Activated CD4-positive, alpha-beta T cell treated with anti-CD3 and anti-CD28 coated beads for 48 hours (primary cell): ENCODE measurements around the gene MYOG.

ENCODE experiments used
- DNase-seq: peaks from one replicate; pipeline ENCODE4 v3.0.0-alpha.2; 2020

MYOG gene

DNA sequence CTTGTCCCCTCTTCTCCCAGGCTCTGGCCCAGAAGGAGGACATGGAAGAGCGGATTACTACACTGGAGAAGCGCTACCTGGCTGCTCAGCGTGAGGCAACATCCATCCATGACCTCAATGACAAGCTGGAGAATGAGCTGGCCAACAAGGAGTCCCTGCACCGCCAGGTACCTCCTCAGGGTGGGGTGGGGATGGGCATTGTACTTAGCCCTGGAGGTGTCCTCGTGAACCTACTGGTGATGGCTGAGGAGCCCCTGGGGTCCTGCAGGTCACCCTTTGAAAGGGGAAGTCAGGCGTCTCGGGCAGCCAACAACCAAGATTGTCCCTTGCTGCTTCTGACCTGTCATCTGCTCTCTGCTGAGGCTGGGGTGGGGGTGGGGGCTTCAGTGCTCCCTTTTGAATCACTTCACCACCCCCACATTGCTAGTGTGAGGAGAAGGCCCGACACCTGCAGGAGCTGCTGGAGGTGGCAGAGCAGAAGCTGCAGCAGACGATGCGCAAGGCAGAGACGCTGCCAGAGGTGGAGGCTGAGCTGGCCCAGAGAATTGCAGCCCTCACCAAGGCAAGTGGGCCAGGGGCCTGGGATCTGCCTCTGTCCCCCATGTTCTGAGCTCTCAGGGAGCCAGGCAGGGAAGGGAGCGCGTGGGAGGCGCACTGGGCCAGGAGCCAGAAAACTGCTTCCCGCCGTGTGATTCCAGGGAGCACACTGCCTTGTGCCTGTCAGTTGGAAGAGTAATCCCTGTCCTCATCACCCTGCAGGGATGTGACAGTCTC, 39.8 kb downstream of the MYOG start:
- no peak for DNase-seq

DNA sequence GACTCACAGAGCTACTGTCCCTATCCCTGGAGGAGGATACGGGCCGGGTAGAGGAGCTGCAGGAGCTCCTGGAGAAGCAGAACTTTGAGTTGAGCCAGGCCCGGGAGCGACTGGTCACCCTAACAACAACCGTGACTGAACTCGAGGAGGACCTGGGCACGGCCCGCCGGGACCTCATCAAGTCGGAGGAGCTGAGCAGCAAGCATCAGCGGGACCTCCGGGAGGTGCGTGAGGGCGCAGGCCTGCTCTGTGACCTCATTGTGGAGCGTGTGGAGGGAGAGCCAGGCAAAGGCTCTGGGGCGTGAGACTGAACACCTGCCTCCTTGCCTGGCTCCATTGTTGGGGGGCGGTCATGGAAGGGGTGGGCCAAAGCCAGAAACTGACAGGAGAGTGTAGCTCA, 40.5 kb downstream of the MYOG start:
- no peak for DNase-seq

DNA sequence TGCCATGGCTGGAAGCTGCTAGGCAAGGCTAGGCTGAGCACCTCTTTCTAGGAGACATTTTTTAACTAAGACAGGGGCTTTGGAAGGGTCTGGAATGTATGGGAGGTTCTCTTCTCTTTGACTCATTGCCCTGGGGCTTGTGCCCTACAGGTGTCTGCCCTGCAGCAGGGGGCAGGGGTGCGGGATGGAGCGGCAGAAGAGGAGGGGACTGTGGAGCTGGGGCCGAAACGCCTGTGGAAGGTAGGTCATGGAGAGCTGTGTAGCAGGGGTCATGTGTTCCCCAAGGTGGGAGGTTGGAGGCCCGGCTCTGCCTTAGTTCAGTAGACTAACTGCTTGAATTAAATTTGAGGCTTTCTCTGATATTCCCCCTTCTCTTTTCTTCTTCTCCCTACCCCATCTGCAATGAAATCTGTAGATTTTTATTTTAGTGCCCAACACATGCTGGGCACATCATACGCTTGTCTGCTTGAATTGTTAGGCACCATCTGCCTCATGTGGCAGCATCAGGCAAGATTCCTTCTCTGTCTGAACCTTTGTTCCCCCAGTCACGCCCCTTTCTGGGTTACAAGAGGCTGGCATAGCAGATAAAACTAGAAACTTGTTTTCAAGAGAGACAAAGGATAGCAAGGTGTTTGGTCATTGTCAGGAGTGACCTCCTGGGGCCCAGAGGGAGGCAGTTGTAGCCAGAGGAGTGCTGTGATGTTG, 41.1 kb downstream of the MYOG start:
- no peak for DNase-seq

DNA sequence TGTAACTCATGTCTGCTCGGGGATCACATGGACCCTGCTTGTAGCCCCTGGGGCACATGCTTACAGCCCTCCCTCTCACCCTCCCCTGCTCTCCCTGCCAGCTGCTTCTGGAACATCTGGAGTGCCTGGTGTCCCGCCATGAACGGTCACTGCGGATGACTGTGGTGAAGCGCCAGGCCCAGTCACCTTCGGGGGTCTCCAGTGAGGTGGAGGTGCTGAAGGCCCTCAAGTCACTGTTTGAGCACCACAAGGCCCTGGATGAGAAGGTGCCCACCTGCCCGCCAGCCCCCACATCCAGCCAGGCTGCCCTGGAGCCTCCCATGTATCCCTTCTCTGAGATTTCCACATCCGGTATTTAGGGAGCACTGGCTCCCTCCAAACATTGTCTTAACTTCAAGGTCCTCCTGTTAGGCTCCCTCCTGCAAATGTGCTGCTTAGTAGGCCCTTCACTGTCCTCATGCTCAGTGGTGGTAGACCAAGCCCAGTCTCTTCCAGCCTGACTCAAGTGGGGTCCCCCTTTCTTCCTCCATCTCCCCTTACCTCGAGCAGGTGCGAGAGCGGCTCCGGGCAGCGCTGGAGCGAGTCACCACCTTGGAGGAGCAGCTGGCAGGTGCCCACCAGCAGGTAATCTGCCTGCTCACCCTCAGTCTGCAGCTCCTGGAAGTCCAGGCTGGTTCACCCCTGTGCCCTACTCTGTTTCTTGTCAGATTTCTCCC, 41.8 kb downstream of the MYOG start:
- no peak for DNase-seq

DNA sequence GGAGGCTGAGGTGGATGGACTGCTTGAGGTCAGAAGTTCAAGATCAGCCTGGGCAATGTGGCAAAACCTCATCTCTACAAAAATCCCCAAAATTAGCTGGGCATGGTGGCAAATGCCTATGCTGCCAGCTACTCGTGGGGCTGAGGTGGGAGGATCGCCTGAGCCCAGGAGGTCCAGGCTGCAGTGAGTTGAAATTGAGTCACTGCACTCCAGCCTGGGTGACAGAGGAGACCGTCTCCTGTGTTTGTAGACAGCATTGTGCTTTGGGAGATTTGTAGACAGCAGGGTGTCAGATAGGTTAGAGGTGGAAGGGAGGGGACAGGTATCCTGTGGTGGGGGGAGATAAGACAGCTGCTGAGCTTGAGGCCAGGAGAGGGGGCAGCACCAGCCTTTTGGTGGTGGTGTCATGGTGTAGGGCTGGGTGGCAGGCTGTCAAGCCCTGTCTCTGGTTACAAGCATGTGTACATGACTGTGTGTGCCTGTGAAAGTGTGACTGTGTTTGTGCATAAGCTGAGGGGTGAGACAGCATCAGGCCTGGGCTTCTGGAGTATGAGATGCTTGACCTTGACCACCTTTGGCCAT, 44.4 kb downstream of the MYOG start:
- DNase-seq: no peak

DNA sequence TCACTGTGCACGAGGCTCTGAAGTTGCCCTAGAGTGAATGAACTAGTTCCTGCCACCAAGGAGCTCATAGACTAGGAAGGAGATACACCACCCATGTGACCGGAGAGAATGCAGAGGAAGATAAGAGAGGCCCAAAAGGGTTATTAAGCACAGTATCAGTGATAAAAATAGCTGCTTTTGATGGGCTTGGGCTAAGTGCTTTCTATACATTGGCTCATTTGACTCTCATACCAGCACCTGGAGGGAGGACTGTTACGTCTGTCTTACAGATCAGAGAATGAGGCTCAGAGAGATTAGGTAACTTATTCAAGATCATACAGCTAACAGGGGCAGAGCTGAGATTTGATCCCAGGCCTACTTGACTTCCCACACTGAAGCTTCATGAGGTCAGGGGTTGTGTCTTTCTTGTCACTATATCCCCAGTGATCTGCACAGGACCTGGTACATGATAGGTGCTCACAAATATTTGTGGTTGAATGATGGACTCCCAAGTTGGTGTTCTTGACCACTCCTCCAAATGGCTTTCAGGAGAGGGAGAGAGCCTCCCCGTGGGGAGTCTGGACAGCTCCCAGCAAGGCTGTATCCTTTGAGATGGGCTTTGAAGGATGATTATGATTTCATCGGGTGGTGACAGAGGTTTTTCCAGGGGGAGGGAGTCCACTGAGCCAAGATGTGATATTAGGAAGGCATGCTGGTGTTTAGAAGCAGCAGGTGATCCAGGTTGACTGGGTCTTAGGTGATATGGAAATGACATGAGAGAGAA, 45.1 kb downstream of the MYOG start:
- DNase-seq: no peak

DNA sequence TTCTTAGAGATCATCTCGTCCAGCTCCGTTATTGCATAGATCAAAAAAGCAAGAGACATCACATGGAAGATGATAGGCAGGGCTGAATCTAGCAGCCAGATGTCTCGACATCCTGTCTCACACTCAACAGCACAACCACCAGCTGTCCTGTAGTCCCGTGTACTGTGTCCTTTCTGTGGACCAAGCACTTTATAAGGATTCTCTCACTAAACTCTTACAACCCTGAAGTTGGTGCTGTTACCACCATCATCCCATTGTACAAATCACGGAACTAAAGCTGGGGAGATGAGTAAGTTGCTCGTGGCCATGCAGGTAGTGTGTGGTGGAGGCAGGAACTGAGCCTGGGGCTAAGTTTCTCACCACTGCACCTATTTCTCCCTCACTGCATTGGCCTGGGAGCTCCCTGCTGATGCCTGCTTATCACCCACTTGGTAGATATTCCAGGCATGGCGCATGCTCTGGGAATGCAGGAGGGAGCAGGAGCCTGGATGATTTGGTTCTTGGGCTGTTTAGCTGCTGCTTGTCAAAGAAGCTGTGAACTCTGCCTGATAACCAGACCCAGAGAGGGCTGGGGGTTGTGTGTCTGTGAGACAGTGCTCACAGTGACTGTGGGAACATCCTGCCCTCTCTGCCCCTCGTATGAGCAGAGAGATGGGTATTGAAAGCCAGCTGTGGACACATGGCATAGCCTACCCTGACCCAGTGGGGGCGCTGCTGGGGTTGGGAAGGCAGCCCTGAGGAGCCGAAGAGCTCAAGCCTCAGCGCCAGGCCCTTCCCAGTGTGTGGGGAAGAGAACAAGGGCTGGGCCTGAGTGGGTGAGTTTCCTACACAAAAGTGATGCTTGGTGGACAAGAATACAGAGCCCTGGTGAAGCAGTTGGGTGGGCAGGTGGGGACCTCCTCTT, 46.0 kb downstream of the MYOG start:
- peak; percentile 29 for DNase-seq

DNA sequence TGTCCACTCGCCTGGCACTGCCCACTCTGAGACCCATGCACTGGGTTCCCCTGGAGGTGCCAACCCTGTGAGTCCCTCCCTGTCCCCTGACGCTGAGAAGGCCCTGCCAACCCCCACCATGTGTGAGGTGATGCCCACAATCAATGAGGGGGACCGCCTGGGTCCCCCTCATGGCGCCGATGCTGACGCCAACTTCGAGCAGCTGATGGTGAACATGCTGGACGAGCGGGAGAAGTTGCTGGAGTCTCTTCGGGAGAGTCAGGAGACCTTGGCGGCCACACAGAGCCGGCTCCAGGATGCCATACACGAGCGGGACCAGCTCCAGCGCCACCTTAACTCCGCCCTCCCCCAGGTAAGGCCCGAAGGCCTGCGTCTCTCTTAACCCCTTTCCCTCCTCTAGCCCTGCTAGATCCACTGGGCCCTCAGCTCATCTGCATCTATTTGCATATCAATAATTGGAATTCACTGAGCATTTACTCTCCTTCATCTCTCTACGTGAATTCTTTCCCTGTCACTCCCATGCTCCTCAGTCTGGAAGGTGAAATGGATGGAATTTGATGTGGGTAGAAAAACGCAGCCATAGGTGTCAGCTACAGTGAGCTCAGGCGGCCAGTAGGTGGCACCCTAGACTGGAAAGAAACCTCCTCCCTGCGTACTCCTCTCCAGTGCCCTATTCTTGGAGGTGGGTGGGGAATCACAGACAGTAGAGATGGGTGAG, 46.8 kb downstream of the MYOG start:
- peak; percentile 77 for DNase-seq

DNA sequence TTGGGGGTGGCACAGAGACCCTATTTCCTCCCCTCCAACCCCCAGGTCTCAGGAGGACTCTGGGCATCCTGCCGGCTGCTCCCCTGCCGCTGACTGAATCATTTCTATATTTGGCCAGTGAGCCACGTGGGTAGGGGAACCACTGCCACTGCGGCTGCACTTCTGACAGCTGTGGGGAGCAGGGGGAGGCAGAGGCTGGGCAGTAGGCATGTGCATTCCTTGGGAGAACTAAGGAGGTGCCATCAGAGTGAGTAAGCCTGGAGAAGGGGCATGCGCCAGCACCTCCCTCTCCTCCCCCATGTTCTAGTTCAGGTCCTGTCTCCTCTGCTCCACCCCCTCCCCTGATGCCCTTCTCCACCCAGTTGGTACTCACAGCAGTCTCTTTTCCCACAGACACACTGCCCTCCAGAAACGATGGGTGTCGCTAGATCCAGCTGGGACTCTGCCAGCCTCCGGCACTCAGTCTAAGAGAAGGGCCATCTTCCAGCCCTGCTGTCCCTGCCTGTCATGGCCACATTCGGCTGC, 47.5 kb downstream of the MYOG start:
- no peak for DNase-seq

DNA sequence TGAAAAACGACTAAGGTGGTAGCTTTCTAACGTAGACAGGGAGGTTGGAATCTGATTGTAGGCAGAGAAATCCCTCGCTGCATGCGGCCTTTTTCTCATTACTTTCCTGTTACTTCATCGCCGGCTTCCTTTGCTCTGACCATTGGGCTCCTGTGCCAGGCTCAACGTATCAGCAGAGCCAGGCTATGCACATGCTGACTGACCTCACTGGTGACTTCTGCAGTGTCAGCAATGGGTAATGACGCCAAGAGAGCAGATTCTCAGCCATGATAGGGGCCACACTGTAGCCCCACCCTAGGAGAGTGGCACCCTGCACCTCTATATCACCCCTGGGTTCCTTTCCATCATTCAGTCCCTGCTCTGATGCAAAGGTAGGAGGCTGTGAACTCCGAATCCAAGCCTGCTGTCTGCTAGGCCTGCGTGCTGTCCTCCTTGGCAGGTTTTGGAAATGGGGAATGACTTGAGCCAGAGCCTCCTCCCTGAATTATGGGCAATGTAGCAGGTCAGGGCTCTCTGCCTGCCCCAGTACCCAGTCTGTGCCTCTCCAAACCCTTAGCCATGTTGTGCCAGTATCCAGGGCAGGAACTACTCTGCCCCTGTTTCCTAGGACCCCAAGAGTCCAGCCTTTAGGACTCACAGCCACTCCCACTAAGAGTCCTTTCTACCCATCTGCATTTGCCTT, 48.2 kb downstream of the MYOG start:
- DNase-seq: no peak

DNA sequence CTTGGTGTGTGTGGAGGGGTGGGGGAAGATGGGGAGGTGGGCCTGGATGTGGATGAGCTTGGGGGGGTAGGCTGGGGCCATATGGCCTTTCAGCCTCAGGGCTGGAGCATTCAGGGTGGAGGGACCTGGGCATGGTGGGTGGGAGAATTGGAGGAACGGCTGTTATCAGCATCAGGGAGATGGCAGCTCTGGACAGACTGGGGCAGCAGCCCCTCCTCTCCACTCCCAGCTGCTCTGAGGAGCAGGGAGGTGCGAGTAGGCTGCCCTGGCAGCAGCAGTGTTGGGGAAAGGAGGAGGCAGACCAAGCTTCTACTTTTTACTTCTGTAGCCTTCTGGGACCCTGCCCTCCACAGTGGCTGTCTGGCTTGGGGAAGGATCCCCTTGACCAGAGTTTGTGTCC, 49.3 kb downstream of the MYOG start:
- no peak for DNase-seq

DNA sequence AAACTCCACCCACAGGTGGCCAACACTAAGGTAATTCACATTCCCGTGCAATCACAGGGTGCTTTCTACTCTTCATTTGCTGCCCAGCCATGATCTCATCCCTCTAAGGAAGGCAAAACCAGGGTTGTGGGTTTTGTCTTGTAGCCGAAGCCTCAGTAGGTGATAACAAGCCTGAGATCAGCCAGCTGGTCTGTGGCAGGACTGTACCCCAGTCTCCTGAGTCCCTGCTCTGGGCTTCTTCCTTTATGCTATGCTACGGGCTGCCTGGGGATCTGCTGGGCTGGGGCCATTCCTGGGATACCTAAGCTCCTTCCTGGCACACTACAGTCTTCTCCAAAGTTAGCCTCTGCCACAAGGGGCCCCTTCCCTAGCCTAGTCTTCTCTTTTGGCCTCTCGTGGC, 49.7 kb downstream of the MYOG start:
- DNase-seq: no peak

DNA sequence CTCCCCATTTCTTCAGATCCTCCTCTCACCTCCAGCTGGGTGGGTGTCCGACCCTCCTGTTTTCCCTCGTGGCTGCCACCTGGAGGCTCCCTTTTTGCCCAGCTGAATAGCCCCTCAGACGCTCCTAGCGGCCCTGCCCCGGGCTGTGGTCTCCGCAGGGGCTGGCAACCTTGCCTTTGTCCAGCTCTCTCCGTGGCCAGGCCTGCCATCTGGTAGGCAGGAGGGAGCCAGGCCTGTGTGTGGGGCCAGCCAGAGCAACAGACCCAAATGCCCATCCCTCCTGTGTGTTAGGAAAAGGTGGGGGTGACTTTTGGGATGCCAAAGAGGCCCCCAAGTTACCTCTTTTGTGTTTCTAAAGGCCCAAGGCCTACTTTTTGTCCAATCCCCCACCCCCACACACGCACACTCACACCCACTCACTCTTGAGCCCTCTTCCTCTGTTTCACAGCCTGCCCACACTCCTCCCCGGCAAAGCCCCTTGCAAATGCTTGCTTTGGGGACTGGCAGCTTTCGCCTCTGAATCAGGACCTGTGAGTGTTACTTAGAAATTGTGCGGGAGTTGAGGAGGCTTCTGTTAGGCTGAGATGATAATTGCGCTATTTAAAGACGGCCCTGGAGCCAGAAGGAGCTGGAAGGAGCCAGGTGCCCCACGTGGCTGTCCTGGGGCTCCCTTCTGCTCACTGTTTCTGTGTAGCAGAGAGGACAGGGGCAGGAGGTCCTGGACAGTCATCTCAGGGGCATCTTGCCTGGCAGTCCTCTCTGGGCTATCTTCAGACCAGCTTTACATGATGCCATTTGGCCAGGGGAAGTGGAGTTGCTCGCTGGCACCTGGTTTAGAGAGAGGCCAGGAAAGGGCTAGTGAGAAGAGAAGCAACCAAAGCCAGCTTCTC, 50.5 kb downstream of the MYOG start:
- no peak for DNase-seq

DNA sequence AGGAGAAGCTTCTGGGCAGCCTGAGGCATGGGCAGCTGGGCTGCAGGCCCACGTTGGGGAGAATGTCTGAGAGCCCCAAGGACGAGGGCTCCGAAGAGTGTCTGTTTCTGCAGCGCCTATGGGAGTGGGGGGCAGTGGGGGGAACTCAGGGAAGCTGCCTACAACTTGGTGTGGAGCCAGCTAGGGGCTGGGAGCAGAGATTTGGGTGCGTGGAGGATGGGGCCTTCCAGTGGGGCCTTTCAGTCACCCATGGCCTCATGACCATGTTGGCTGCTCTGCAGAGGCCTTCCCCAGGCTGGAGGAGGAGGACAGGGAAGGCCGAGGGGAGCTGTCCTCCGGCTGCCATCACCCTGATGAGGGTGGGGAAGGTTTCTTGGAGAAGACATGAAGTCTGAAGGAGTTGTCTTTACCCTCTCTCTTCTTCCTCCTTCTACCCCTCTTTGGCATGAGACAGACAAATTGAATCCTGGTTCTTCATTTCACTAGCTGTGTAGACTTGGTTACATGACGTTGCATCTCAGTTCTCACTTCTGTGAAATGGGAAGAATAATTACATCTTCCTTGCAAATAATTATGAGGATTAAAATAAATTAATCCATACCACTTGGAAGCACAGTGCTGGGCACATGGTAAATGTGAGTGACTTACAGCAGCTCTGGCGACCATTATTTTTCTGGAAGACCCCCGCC, 51.2 kb downstream of the MYOG start:
- DNase-seq: no peak

DNA sequence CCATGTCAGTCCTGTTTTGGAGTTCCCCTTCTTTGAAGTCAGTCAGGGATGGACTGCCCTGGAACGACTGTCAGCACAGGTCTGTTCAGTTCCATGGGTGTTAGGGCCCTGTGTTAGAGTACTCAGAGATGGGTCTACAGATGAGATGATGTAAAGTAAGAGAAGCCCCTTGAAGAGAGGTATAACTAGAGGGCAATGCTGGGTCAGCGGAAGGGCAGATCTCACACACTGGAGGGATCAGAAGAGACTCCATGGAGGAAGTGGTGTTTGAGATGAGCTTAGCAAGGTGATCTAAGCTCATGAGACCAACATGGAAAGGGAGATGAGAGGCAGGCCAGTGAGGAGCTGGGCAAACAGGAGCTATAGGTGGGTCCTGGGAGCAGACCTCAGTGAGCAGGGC, 51.9 kb downstream of the MYOG start:
- DNase-seq: no peak

DNA sequence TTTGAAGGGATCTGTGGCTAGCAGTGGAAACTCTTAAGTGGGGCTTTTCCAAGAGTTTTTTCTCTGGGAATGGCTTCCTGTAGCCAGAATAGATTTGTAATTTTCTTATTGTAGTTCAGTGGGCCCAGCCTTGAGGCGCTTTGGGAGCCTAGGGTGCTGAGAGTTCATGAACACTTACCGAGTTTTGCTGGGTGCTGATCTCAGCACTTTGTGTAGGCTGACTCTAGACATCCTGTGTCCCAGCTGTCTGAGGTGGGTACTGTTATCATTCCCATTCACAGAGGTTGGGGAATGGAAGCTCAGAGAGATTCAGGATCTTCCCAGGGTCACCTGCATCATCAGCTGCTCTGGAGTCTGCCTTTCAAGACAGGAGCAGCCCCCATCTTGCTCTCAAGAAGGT, 52.5 kb downstream of the MYOG start:
- no peak for DNase-seq
